Keratinocyte (primary cell): ENCODE results near the gene SRM. TPM values are rescaled to one million over a fixed set of nuclear protein-coding genes. Genes with fewer than 3 reads are reported as not detected.
"Not testable (repeated sequence)": the region's sequence is repeated elsewhere in the genome, so short reads cannot be mapped to it uniquely, and the experiment has no call there.

Experiments used
- DNase-seq: peaks from one replicate; pipeline ENCODE4 v3.0.0-alpha.2; 2011; ENCODE audit warnings: low read depth, missing footprints, low spot score
- FAIRE-seq: peaks from 2 replicates; lab custom pipeline; 2011; peaks lifted over from hg19 to GRCh38; lab: Jason Lieb, UNC
- H2AFZ ChIP-seq: 2 replicates; pipeline ENCODE4 v1.6.0; 2012; ENCODE audit warnings: low read length, control low read depth, inconsistent platforms; ENCODE audit not compliant: control insufficient read depth
- H3K27ac ChIP-seq: 2 replicates; pipeline ENCODE4 v1.5.1; 2011; ENCODE audit warnings: low read length; ENCODE audit not compliant: control insufficient read depth, insufficient read depth
- H3K27me3 ChIP-seq: 3 replicates; pipeline ENCODE4 v1.6.0; 2011; ENCODE audit warnings: low read length; ENCODE audit not compliant: control insufficient read depth, insufficient read depth; ENCODE audit errors: extremely low read depth
- H3K36me3 ChIP-seq, 2 experiments: 2 replicates in 1 of 2; 3 replicates in 1 of 2; pipeline ENCODE4 v1.5.1; 2011; ENCODE audit warnings: low read length in 2 of 2, mild to moderate bottlenecking in 1 of 2; ENCODE audit not compliant: control insufficient read depth in 2 of 2, insufficient read depth in 2 of 2; ENCODE audit errors: extremely low read depth in 1 of 2
- H3K4me1 ChIP-seq: 3 replicates; pipeline ENCODE4 v1.5.1; 2011; ENCODE audit warnings: low read length; ENCODE audit not compliant: control insufficient read depth, insufficient read depth; ENCODE audit errors: extremely low read depth
- H3K4me2 ChIP-seq: 3 replicates; pipeline ENCODE4 v1.6.0; 2011; ENCODE audit warnings: low read depth, low read length; ENCODE audit not compliant: control insufficient read depth, insufficient read depth; ENCODE audit errors: extremely low read depth
- H3K4me3 ChIP-seq, 3 experiments: fragments of 200-600 bp in 1 of 3; sonication (generic) in 1 of 3; 2 replicates in 2 of 3; 3 replicates in 1 of 3; pipeline ENCODE4 v1.5.1; 2011 to 2016; ENCODE audit warnings: low read length in 3 of 3, mild to moderate bottlenecking in 3 of 3, control low read depth in 2 of 3, inconsistent platforms in 1 of 3, low read depth in 1 of 3, mixed read lengths in 1 of 3, mixed run types in 1 of 3, moderate library complexity in 1 of 3; ENCODE audit not compliant: control insufficient read depth in 2 of 3, insufficient read depth in 2 of 3; ENCODE audit errors: extremely low read depth in 1 of 3
- H3K79me2 ChIP-seq: 2 replicates; pipeline ENCODE4 v1.6.0; 2012; ENCODE audit warnings: low read length; ENCODE audit not compliant: control insufficient read depth, insufficient read depth
- H3K9ac ChIP-seq: 3 replicates; pipeline ENCODE4 v1.6.0; 2011; ENCODE audit warnings: low read length; ENCODE audit not compliant: control insufficient read depth, insufficient read depth; ENCODE audit errors: extremely low read depth
- H3K9me1 ChIP-seq: 3 replicates; pipeline ENCODE4 v1.6.0; 2011; ENCODE audit warnings: low read length; ENCODE audit not compliant: control insufficient read depth, insufficient read depth; ENCODE audit errors: extremely low read depth
- H3K9me3 ChIP-seq: 2 replicates; pipeline ENCODE4 v1.5.1; 2012; ENCODE audit warnings: low read depth, low read length; ENCODE audit not compliant: control insufficient read depth
- H4K20me1 ChIP-seq: 3 replicates; pipeline ENCODE4 v1.6.0; 2011; ENCODE audit warnings: low read length; ENCODE audit not compliant: control insufficient read depth, insufficient read depth; ENCODE audit errors: extremely low read depth
- CTCF ChIP-seq, 3 experiments: IDR thresholded peaks in 1 of 3; conservative IDR thresholded peaks in 1 of 3; optimal IDR thresholded peaks in 1 of 3; 2 replicates in 2 of 3; 3 replicates in 1 of 3; pipeline versions ENCODE3 to v1.5.1; 2011; ENCODE audit warnings: low read length in 3 of 3, mild to moderate bottlenecking in 3 of 3, moderate library complexity in 2 of 3, control low read depth in 1 of 3, inconsistent platforms in 1 of 3; ENCODE audit not compliant: insufficient read depth in 2 of 3; ENCODE audit errors: extremely low read depth in 1 of 3
- EZH2 ChIP-seq: IDR thresholded peaks from one replicate; pipeline ENCODE4 v1.6.1; 2012; ENCODE audit warnings: inconsistent platforms, mild to moderate bottlenecking, low read length, moderate library complexity
- dilution Hi-C: fragments of 300-500 bp; cut with MboI; formaldehyde crosslinking; loops from one replicate; pipeline ENCODE4 v1.7.0; 2020; ENCODE audit warnings: low sequenced_read_pairs; ENCODE audit not compliant: extremely low pct_ligation_motif_present
- polyA plus RNA-seq, 5 experiments: library from polyadenylated mRNA; depleted of rRNA in 3 of 5; stranded (reverse) in 3 of 5; stranded (forward) in 1 of 5; unstranded in 1 of 5; fragments of >200 nt; gene quantifications; 1 replicate in 1 of 5; 2 replicates in 3 of 5; 3 replicates in 1 of 5; pipeline versions ENCODE4 v1.2.1 to v1.2.3, GENCODE V29; 2011 to 2012; ENCODE audit warnings: missing spikeins in 2 of 5, low read depth in 1 of 5, low replicate concordance in 1 of 5

The SRM gene
- polyA plus RNA-seq, 1 donor (not counting 4 experiments of a cell fraction or from before 2014, with no cell fraction given), result 32.8 TPM

GRCh38 chr1:11080931-11081330 lies 21.1 kb upstream of the SRM start:
- Histone ChIP-seq H3K79me2 (no peaks in the 10 kb centered on the region), H3K4me3 (no peak overlapping the region), H3K27me3 (no peaks in the 10 kb centered on the region), H3K9me1 (no peaks in the 10 kb centered on the region), H3K4me2 (no peak overlapping the region), H3K9me3 (no peaks in the 10 kb centered on the region), H2AFZ (no peak overlapping the region), H3K36me3 (peaks cover 23 to 32% of the 10 kb centered on the region in 2 experiments), H3K9ac (no peak overlapping the region), H4K20me1 (no peaks in the 10 kb centered on the region), H3K27ac (no peak overlapping the region), H3K4me1 (peaks cover 6% of the 10 kb centered on the region)
- dilution Hi-C loops, result no loop called here
- DNase-seq (no peak), FAIRE-seq (no peak)
- TF ChIP-seq CTCF (optimal IDR thresholded peaks at IDR 0.05 in 1 of 3, IDR thresholded peaks at IDR 0.05 in 1 of 3, conservative IDR thresholded peaks at IDR 0.05 in 1 of 3; ENCODE audit: extremely low read depth in 1 of 3, insufficient read depth in 2 of 3, low read length in 3 of 3) (no peak), EZH2 (no peak)

- Histone ChIP-seq H3K9ac (no peak overlapping the region), H3K27ac (no peak overlapping the region), H3K79me2 (no peaks in the 10 kb centered on the region), H3K36me3 (peaks cover 40% of the 10 kb centered on the region in 2 experiments), H3K4me2 (no peak overlapping the region), H3K9me3 (no peaks in the 10 kb centered on the region), H3K4me1 (peaks cover 6% of the 10 kb centered on the region), H4K20me1 (no peaks in the 10 kb centered on the region), H3K27me3 (no peaks in the 10 kb centered on the region), H3K9me1 (no peaks in the 10 kb centered on the region), H2AFZ (no peak overlapping the region), H3K4me3 (no peak overlapping the region)
- dilution Hi-C loops, result no loop called here
- TF ChIP-seq EZH2, result no peak
- TF ChIP-seq CTCF (optimal IDR thresholded peaks at IDR 0.05 in 1 of 3, IDR thresholded peaks at IDR 0.05 in 1 of 3, conservative IDR thresholded peaks at IDR 0.05 in 1 of 3; ENCODE audit: extremely low read depth in 1 of 3, insufficient read depth in 2 of 3, low read length in 3 of 3), result no peak
- FAIRE-seq (no peak), DNase-seq (no peak)
Observed at GRCh38 chr1:11078631-11079030, 18.8 kb upstream of the SRM start.

GRCh38 chr1:11073398-11073797 lies 13.6 kb upstream of the SRM start:
- H3K4me1 ChIP-seq, H3K9ac ChIP-seq, FAIRE-seq, DNase-seq, H3K9me3 ChIP-seq, H3K9me1 ChIP-seq, dilution Hi-C loops, H2AFZ ChIP-seq, H3K4me2 ChIP-seq, H3K79me2 ChIP-seq, H3K27me3 ChIP-seq, H3K27ac ChIP-seq, H3K4me3 ChIP-seq, H4K20me1 ChIP-seq: not testable (repeated sequence)
- H3K36me3 ChIP-seq, result peaks cover 50 to 58% of the 10 kb centered on the region in 2 experiments
